IMR-90 (cell line): ENCODE results near the gene KLRC3. TPM values are rescaled to one million over a fixed set of nuclear protein-coding genes. Genes with fewer than 3 reads are reported as not detected.

Experiments used
- ATAC-seq: fragments of 200-7000 bp; cut with Tn5 transposase; 2 replicates; pipeline ENCODE4 v1.9.1; 2020; ENCODE audit warnings: low read depth, mild to moderate bottlenecking, moderate library complexity
- BruUV-seq: library from RNA; stranded (reverse); fragments of 400-500 nt; replicated peaks from 2 replicates; lab custom pipeline; 2021; lab: Mats Ljungman, UMichigan
- CTCF ChIA-PET: fragments of 300-600 bp; formaldehyde crosslinking; extraction: SDS; loops from one replicate; lab custom pipeline; 2021; ENCODE audit warnings: antibody characterized with exemption; lab: Yijun Ruan, JAX
- POLR2A ChIA-PET: fragments of 300-600 bp; sonication (Branson Sonifier 250); formaldehyde crosslinking; loops from one replicate; lab custom pipeline; 2022; ENCODE audit warnings: antibody characterized with exemption; ENCODE audit not compliant: unreplicated experiment; lab: Charles Lee
- DNase-seq: peaks from one replicate; pipeline ENCODE4 v3.0.0; 2013
- H2AFZ ChIP-seq: replicated peaks from 2 replicates; pipeline ENCODE3; 2013; ENCODE audit warnings: low read length, mild to moderate bottlenecking; ENCODE audit not compliant: poor library complexity
- H2AK5ac ChIP-seq: 2 replicates; pipeline ENCODE4 v1.6.1; 2013; ENCODE audit warnings: low read depth, low read length, inconsistent platforms
- H2AK9ac ChIP-seq: replicated peaks from 2 replicates; pipeline ENCODE3; 2013; ENCODE audit warnings: mild to moderate bottlenecking, low read depth, low read length, moderate library complexity; ENCODE audit not compliant: poor library complexity
- H2BK120ac ChIP-seq: 2 replicates; pipeline ENCODE4 v1.6.1; 2013; ENCODE audit warnings: low read depth, low read length, inconsistent platforms
- H2BK15ac ChIP-seq: 3 replicates; pipeline ENCODE4 v1.6.1; 2013; ENCODE audit warnings: low read depth, low read length, inconsistent platforms
- H2BK20ac ChIP-seq: 2 replicates; pipeline ENCODE4 v1.6.1; 2013; ENCODE audit warnings: low read depth, mild to moderate bottlenecking, inconsistent platforms, low read length, moderate library complexity
- H2BK5ac ChIP-seq: 2 replicates; pipeline ENCODE4 v1.6.1; 2013; ENCODE audit warnings: mild to moderate bottlenecking, low read depth, low read length, inconsistent platforms; ENCODE audit not compliant: poor library complexity, severe bottlenecking
- H3K14ac ChIP-seq: replicated peaks from 2 replicates; pipeline ENCODE4 v1.6.1; 2013; ENCODE audit warnings: low read depth, low read length, inconsistent platforms
- H3K18ac ChIP-seq: 2 replicates; pipeline ENCODE4 v1.6.1; 2013; ENCODE audit warnings: low read depth, low read length, control low read depth
- H3K23ac ChIP-seq: 2 replicates; pipeline ENCODE4 v1.6.1; 2013; ENCODE audit warnings: low read depth, low read length, inconsistent platforms
- H3K27ac ChIP-seq: 2 replicates; pipeline ENCODE4 v1.5.1; 2013; ENCODE audit warnings: mild to moderate bottlenecking, control low read depth, low read length; ENCODE audit not compliant: insufficient read depth
- H3K27me3 ChIP-seq: 2 replicates; pipeline ENCODE4 v1.6.1; 2013; ENCODE audit warnings: low read length; ENCODE audit not compliant: control insufficient read depth, insufficient read depth
- H3K36me3 ChIP-seq: 2 replicates; pipeline ENCODE4 v1.6.1; 2013; ENCODE audit warnings: low read length, mixed read lengths; ENCODE audit not compliant: control insufficient read depth, insufficient read depth
- H3K4ac ChIP-seq: 2 replicates; pipeline ENCODE4 v1.6.1; 2013; ENCODE audit warnings: low read depth, low read length, inconsistent platforms
- H3K4me1 ChIP-seq: 2 replicates; pipeline ENCODE4 v1.6.1; 2013; ENCODE audit warnings: low read length, mixed read lengths; ENCODE audit not compliant: control insufficient read depth, insufficient read depth
- H3K4me2 ChIP-seq: 2 replicates; pipeline ENCODE4 v1.6.1; 2013; ENCODE audit warnings: low read depth, mild to moderate bottlenecking, control low read depth, low read length, moderate library complexity
- H3K4me3 ChIP-seq: 2 replicates; pipeline ENCODE4 v1.5.1; 2013; ENCODE audit warnings: low read depth, mild to moderate bottlenecking, control low read depth, low read length, moderate library complexity; ENCODE audit not compliant: insufficient read depth
- H3K56ac ChIP-seq: 2 replicates; pipeline ENCODE4 v1.6.1; 2013; ENCODE audit warnings: low read length, inconsistent platforms; ENCODE audit not compliant: insufficient read depth; ENCODE audit errors: extremely low read depth
- H3K79me1 ChIP-seq, 2 experiments: 2 replicates each; pipeline ENCODE4 v1.6.1; 2013; ENCODE audit warnings: low read length in 2 of 2, inconsistent platforms in 1 of 2, low read depth in 1 of 2
- H3K9ac ChIP-seq: 2 replicates; pipeline ENCODE4 v1.6.1; 2013; ENCODE audit warnings: low read depth, low read length, control low read depth
- H3K9me1 ChIP-seq: 2 replicates; pipeline ENCODE4 v1.6.1; 2013; ENCODE audit warnings: low read length, inconsistent platforms; ENCODE audit not compliant: insufficient read depth
- H3K9me3 ChIP-seq: 2 replicates; pipeline ENCODE4 v1.6.1; 2013; ENCODE audit warnings: low read length; ENCODE audit not compliant: control insufficient read depth, insufficient read depth
- H4K20me1 ChIP-seq: 2 replicates; pipeline ENCODE4 v1.6.1; 2013; ENCODE audit warnings: low read length, inconsistent platforms; ENCODE audit not compliant: insufficient read depth
- H4K5ac ChIP-seq: 2 replicates; pipeline ENCODE4 v1.6.1; 2013; ENCODE audit warnings: mild to moderate bottlenecking, low read depth, low read length, control low read depth
- H4K8ac ChIP-seq, 2 experiments: 2 replicates each; pipeline ENCODE4 v1.6.1; 2013; ENCODE audit warnings: low read depth in 2 of 2, low read length in 2 of 2, control low read depth in 1 of 2, inconsistent platforms in 1 of 2
- H4K91ac ChIP-seq: 2 replicates; pipeline ENCODE4 v1.6.1; 2013; ENCODE audit warnings: low read depth, low read length, inconsistent platforms; ENCODE audit not compliant: insufficient read depth
- BHLHE40 ChIP-seq: fragments of 150-350 bp; IDR thresholded peaks from 2 replicates; pipeline ENCODE4 v1.6.1; 2016; ENCODE audit warnings: mild to moderate bottlenecking, low read depth, low read length
- CEBPB ChIP-seq: IDR thresholded peaks from 2 replicates; pipeline ENCODE4 v1.6.1; 2012; ENCODE audit warnings: low read depth, low read length, improper control_type of control experiment
- CHD1 ChIP-seq: IDR thresholded peaks from 2 replicates; pipeline ENCODE4 v1.6.1; 2012; ENCODE audit warnings: low read depth, low read length, improper control_type of control experiment
- CTCF ChIP-seq: conservative IDR thresholded peaks from 2 replicates; pipeline ENCODE4 v1.5.1; 2012; ENCODE audit warnings: mild to moderate bottlenecking, low read depth, low read length, improper control_type of control experiment
- ELK1 ChIP-seq: fragments of 150-350 bp; IDR thresholded peaks from 2 replicates; pipeline ENCODE4 v1.6.1; 2016; ENCODE audit warnings: low read depth, mild to moderate bottlenecking, low read length, moderate library complexity, borderline replicate concordance
- FOS ChIP-seq: fragments of 150-350 bp; IDR thresholded peaks from 2 replicates; pipeline ENCODE4 v1.6.1; 2016; ENCODE audit warnings: low read depth, low read length
- MAFK ChIP-seq: IDR thresholded peaks from 2 replicates; pipeline ENCODE4 v1.6.1; 2012; ENCODE audit warnings: low read depth, low read length, improper control_type of control experiment
- MAZ ChIP-seq: IDR thresholded peaks from 2 replicates; pipeline ENCODE4 v1.6.1; 2012; ENCODE audit warnings: low read depth, mild to moderate bottlenecking, low read length, improper control_type of control experiment, moderate library complexity, borderline replicate concordance
- NFE2L2 ChIP-seq: fragments of 150-350 bp; IDR thresholded peaks from 2 replicates; pipeline ENCODE4 v1.6.1; 2016; ENCODE audit warnings: low read depth, mild to moderate bottlenecking, low read length
- POLR2A ChIP-seq: IDR thresholded peaks from 2 replicates; pipeline ENCODE4 v1.6.1; 2012; ENCODE audit warnings: mild to moderate bottlenecking, low read depth, low read length
- RAD21 ChIP-seq: IDR thresholded peaks from 2 replicates; pipeline ENCODE4 v1.6.1; 2012; ENCODE audit warnings: low read length, improper control_type of control experiment
- RCOR1 ChIP-seq: IDR thresholded peaks from 2 replicates; pipeline ENCODE4 v1.6.1; 2012; ENCODE audit warnings: mild to moderate bottlenecking, low read length, improper control_type of control experiment; ENCODE audit not compliant: insufficient replicate concordance
- RFX5 ChIP-seq: IDR thresholded peaks from 2 replicates; pipeline ENCODE4 v1.8.0; 2012; ENCODE audit warnings: low read depth, mild to moderate bottlenecking, low read length, moderate library complexity
- SMC3 ChIP-seq: fragments of 150-350 bp; IDR thresholded peaks from 2 replicates; pipeline ENCODE4 v1.6.1; 2016; ENCODE audit warnings: low read depth, mild to moderate bottlenecking, antibody characterized with exemption, low read length, moderate library complexity
- USF2 ChIP-seq: fragments of 150-350 bp; IDR thresholded peaks from 2 replicates; pipeline ENCODE4 v1.6.1; 2017; ENCODE audit warnings: mild to moderate bottlenecking, antibody characterized with exemption, low read length, low read depth
- WGBS, 2 experiments: methylation state at CpG; one replicate each; pipeline versions ENCODE4 v1.1.5 to v1.1.7; 2013; ENCODE audit warnings: missing lambda C conversion rate in 2 of 2; ENCODE audit not compliant: insufficient read length in 1 of 2; ENCODE audit errors: extremely low coverage in 2 of 2; 5-methylcytosine and 5-hydroxymethylcytosine counted together
- dilution Hi-C: fragments of 300-500 bp; cut with HindIII; formaldehyde crosslinking; loops from one replicate; pipeline ENCODE4 v1.14.3; 2018; ENCODE audit warnings: low sequenced_read_pairs; ENCODE audit not compliant: unreplicated experiment
- in situ Hi-C: fragments of 300-500 bp; cut with MboI; formaldehyde crosslinking; loops from 3 replicates; pipeline ENCODE4 v1.14.3; 2019; ENCODE audit warnings: low sequenced_read_pairs, inconsistent platforms, mixed read lengths
- intact Hi-C: fragments of 100-400 bp; cut with micrococcal nuclease; formaldehyde crosslinking; loops from 2 replicates; pipeline ENCODE4 v1.10.0; 2022
- polyA plus RNA-seq, 3 experiments: library from polyadenylated mRNA; depleted of rRNA; stranded (reverse); fragments of >200 nt; gene quantifications; 2 replicates each; pipeline ENCODE4 v1.2.3, GENCODE V29; 2012; ENCODE audit warnings: low replicate concordance in 1 of 3
- total RNA-seq: library from RNA; depleted of rRNA; stranded (reverse); fragments of >200 nt; gene quantifications from 2 replicates; pipeline ENCODE4 v1.2.3, GENCODE V29; 2012

KLRC3 gene
- total and polyA plus RNA-seq, 2 of the 4 experiments (the other 2 are of a cell fraction): not detected

GRCh38 chr12:10388624-10389413 lies 31.6 kb downstream of the KLRC3 start:
- no peak overlapping the region for H3K4ac ChIP-seq
- no peak overlapping the region for H3K27ac ChIP-seq
- H3K23ac ChIP-seq: no peak overlapping the region
- H2AK9ac ChIP-seq: no peak overlapping the region
- dilution Hi-C loops: no loop called here
- H2AFZ ChIP-seq: no peak overlapping the region
- H4K91ac ChIP-seq: no peak overlapping the region
- no peak overlapping the region for H3K18ac ChIP-seq
- H3K56ac ChIP-seq: no peak overlapping the region
- in situ Hi-C loops: no loop called here
- H3K9me3 ChIP-seq: no peaks in the 10 kb centered on the region
- no peaks in the 10 kb centered on the region for H3K79me1 ChIP-seq
- no peak overlapping the region for H2BK120ac ChIP-seq
- ATAC-seq: no peak
- no peak overlapping the region for H4K8ac ChIP-seq
- no peaks in the 10 kb centered on the region for H4K20me1 ChIP-seq
- no TSS peak for BruUV-seq
- H3K4me1 ChIP-seq: no peaks in the 10 kb centered on the region
- CTCF ChIA-PET: no interaction called here
- H3K36me3 ChIP-seq: no peaks in the 10 kb centered on the region
- TF ChIP-seq MAFK (no peak), BHLHE40 (no peak), NFE2L2 (no peak), RFX5 (no peak), POLR2A (no peak), CEBPB (no peak), CTCF (no peak), ELK1 (no peak), USF2 (no peak), CHD1 (no peak), MAZ (no peak), FOS (no peak), RAD21 (no peak), RCOR1 (no peak), SMC3 (no peak)
- H3K9me1 ChIP-seq: no peaks in the 10 kb centered on the region
- DNase-seq: no peak
- no peaks in the 10 kb centered on the region for H3K27me3 ChIP-seq
- no CpG with 5 or more reads among the region's 9 CpGs for WGBS, 2 experiments
- H3K4me2 ChIP-seq: no peak overlapping the region
- no peak overlapping the region for H3K9ac ChIP-seq
- no peak overlapping the region for H2BK15ac ChIP-seq
- H2BK5ac ChIP-seq: no peak overlapping the region
- no peak overlapping the region for H4K5ac ChIP-seq
- no peak overlapping the region for H2AK5ac ChIP-seq
- H2BK20ac ChIP-seq: no peak overlapping the region
- POLR2A ChIA-PET: no interaction called here
- no peak overlapping the region for H3K4me3 ChIP-seq
- intact Hi-C loops: no loop called here
- H3K14ac ChIP-seq: no peak overlapping the region
